Neural progenitor cell (in vitro differentiated cells): ENCODE data around the gene ZDHHC8. TPM values are rescaled to one million over a fixed set of nuclear protein-coding genes. Genes with fewer than 3 reads are reported as not detected.

Experiments
- DNase-seq: peaks from one replicate; pipeline ENCODE4 v3.0.0-alpha.2; 2016; ENCODE audit warnings: low spot score
- H2AFZ ChIP-seq: fragments of 200-600 bp; sonication (generic); replicated peaks from 2 replicates; pipeline ENCODE4 v1.6.1; 2016; ENCODE audit warnings: antibody characterized with exemption
- H3F3A ChIP-seq: fragments of 200-600 bp; sonication (generic); 2 replicates; pipeline ENCODE4 v1.6.1; 2016; ENCODE audit warnings: antibody characterized with exemption, low read depth
- H3K27ac ChIP-seq: fragments of 200-600 bp; sonication (generic); 2 replicates; pipeline ENCODE4 v1.5.1; 2016; ENCODE audit warnings: mild to moderate bottlenecking
- H3K27me3 ChIP-seq: fragments of 200-600 bp; sonication (generic); 2 replicates; pipeline ENCODE4 v1.6.1; 2016; ENCODE audit warnings: mild to moderate bottlenecking, moderate library complexity
- H3K36me3 ChIP-seq: fragments of 200-600 bp; sonication (generic); 2 replicates; pipeline ENCODE4 v1.5.1; 2016
- H3K4me1 ChIP-seq: fragments of 200-600 bp; sonication (generic); 2 replicates; pipeline ENCODE4 v1.6.1; 2016; ENCODE audit warnings: mixed run types
- H3K4me2 ChIP-seq: fragments of 200-600 bp; sonication (generic); 2 replicates; pipeline ENCODE4 v1.6.1; 2016
- H3K4me3 ChIP-seq: fragments of 200-600 bp; sonication (generic); 2 replicates; pipeline ENCODE4 v1.5.1; 2016
- H3K79me2 ChIP-seq: fragments of 200-600 bp; sonication (generic); 2 replicates; pipeline ENCODE4 v1.6.1; 2016; ENCODE audit warnings: low read depth
- H3K9ac ChIP-seq: fragments of 200-600 bp; sonication (generic); 2 replicates; pipeline ENCODE4 v1.6.1; 2016
- H3K9me3 ChIP-seq: fragments of 200-600 bp; sonication (generic); 2 replicates; pipeline ENCODE4 v1.5.1; 2016; ENCODE audit warnings: low read depth
- H4K20me1 ChIP-seq: fragments of 200-600 bp; sonication (generic); 2 replicates; pipeline ENCODE4 v1.6.1; 2016; ENCODE audit warnings: low read depth
- H3K27ac Mint-ChIP-seq: 3 replicates; pipeline ENCODE4 v1.8.0; 2021; ENCODE audit warnings: mixed read lengths
- H3K27me3 Mint-ChIP-seq: 2 replicates; pipeline ENCODE4 v1.8.0; 2022; ENCODE audit warnings: low read depth, mild to moderate bottlenecking, inconsistent platforms, moderate library complexity, mixed read lengths; ENCODE audit not compliant: insufficient read depth
- H3K36me3 Mint-ChIP-seq: 3 replicates; pipeline ENCODE4 v1.8.0; 2021; ENCODE audit warnings: mixed read lengths
- H3K4me1 Mint-ChIP-seq: 3 replicates; pipeline ENCODE4 v1.8.0; 2021; ENCODE audit warnings: mixed read lengths
- H3K4me3 Mint-ChIP-seq: 3 replicates; pipeline ENCODE4 v1.8.0; 2021; ENCODE audit warnings: mild to moderate bottlenecking, moderate library complexity, mixed read lengths
- H3K9me3 Mint-ChIP-seq: 3 replicates; pipeline ENCODE4 v1.8.0; 2020; ENCODE audit warnings: mixed read lengths
- CTCF ChIP-seq: fragments of 200-600 bp; sonication (generic); IDR thresholded peaks from 2 replicates; pipeline ENCODE4 v1.5.1; 2017; ENCODE audit warnings: antibody characterized with exemption, mild to moderate bottlenecking
- EZH2 ChIP-seq: fragments of 200-600 bp; sonication (generic); IDR thresholded peaks from 2 replicates; pipeline ENCODE4 v1.6.1; 2017; ENCODE audit warnings: antibody characterized with exemption, mild to moderate bottlenecking, moderate library complexity
- EZH2phosphoT487 ChIP-seq: fragments of 200-600 bp; sonication (generic); IDR thresholded peaks from 2 replicates; pipeline ENCODE4 v1.6.1; 2017; ENCODE audit warnings: antibody characterized with exemption
- total RNA-seq: library from RNA; depleted of rRNA; stranded (reverse); fragments of >200 nt; gene quantifications from 2 replicates; pipeline ENCODE4 v1.2.3, GENCODE V29; 2015; ENCODE audit warnings: low replicate concordance

The ZDHHC8 gene
- total RNA-seq, 1 donor from 2014 or later = 7.1 TPM

DNA sequence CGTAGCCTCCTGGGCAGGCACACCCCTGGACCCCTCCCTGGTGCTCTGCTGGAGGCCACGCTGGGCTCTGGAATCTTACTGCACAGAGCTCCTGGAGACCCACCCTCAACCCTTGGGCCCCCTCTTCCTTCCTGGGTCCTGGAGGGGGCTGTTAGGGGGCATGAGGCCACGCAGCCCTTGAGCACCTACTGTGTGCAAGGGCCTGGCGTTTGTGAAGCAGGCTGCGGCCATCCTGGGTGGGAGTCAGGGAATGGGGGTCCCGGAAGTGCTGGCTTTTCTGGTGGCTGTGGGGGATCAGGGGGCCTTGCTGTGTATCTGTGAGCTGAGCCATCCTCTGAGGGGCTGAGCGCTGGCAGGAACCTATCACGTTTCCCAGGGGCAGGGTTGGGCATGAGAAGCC, 60.2 kb downstream of the ZDHHC8 start:
- no peak overlapping the region for H3K4me3 ChIP-seq
- no peaks in the 10 kb centered on the region for H3K36me3 ChIP-seq
- TF ChIP-seq EZH2phosphoT487 (no peak), EZH2 (no peak), CTCF (no peak)
- no peaks in the 10 kb centered on the region for H3K27me3 ChIP-seq
- no peaks in the 10 kb centered on the region for H3K9me3 Mint-ChIP-seq
- H3K4me1 ChIP-seq = peaks cover 5% of the 10 kb centered on the region
- no peak overlapping the region for H3K27ac ChIP-seq
- no peaks in the 10 kb centered on the region for H3K79me2 ChIP-seq
- no peak overlapping the region for H3K27ac Mint-ChIP-seq
- no peak overlapping the region for H3K9ac ChIP-seq
- H3K4me1 Mint-ChIP-seq = peaks cover 7% of the 10 kb centered on the region
- DNase-seq = no peak
- H3K36me3 Mint-ChIP-seq = no peaks in the 10 kb centered on the region
- no peak overlapping the region for H3K4me2 ChIP-seq
- no peaks in the 10 kb centered on the region for H3F3A ChIP-seq
- H2AFZ ChIP-seq = no peak overlapping the region
- no peaks in the 10 kb centered on the region for H3K9me3 ChIP-seq
- H4K20me1 ChIP-seq = no peaks in the 10 kb centered on the region
- peaks cover 5% of the 10 kb centered on the region for H3K27me3 Mint-ChIP-seq
- H3K4me3 Mint-ChIP-seq = no peak overlapping the region

GRCh38 chr22:20192293-20192971, 60.8 kb downstream of the ZDHHC8 start:
- Histone ChIP-seq H3K4me3 (no peak overlapping the region), H2AFZ (no peak overlapping the region), H3F3A (no peaks in the 10 kb centered on the region), H3K9ac (no peak overlapping the region), H3K27ac (no peak overlapping the region), H3K4me1 (peaks cover 4% of the 10 kb centered on the region), H4K20me1 (no peaks in the 10 kb centered on the region), H3K27me3 (no peaks in the 10 kb centered on the region), H3K9me3 (no peaks in the 10 kb centered on the region), H3K36me3 (no peaks in the 10 kb centered on the region), H3K4me2 (no peak overlapping the region), H3K79me2 (no peaks in the 10 kb centered on the region)
- Mint-ChIP-seq H3K27ac (peak overlapping the region; percentile 29), H3K4me3 (no peak overlapping the region), H3K27me3 (peaks cover 5% of the 10 kb centered on the region), H3K4me1 (peaks cover 7% of the 10 kb centered on the region), H3K36me3 (no peaks in the 10 kb centered on the region), H3K9me3 (no peaks in the 10 kb centered on the region)
- DNase-seq = no peak
- TF ChIP-seq EZH2 = no peak
- TF ChIP-seq EZH2phosphoT487 = no peak
- TF ChIP-seq CTCF = no peak

DNA sequence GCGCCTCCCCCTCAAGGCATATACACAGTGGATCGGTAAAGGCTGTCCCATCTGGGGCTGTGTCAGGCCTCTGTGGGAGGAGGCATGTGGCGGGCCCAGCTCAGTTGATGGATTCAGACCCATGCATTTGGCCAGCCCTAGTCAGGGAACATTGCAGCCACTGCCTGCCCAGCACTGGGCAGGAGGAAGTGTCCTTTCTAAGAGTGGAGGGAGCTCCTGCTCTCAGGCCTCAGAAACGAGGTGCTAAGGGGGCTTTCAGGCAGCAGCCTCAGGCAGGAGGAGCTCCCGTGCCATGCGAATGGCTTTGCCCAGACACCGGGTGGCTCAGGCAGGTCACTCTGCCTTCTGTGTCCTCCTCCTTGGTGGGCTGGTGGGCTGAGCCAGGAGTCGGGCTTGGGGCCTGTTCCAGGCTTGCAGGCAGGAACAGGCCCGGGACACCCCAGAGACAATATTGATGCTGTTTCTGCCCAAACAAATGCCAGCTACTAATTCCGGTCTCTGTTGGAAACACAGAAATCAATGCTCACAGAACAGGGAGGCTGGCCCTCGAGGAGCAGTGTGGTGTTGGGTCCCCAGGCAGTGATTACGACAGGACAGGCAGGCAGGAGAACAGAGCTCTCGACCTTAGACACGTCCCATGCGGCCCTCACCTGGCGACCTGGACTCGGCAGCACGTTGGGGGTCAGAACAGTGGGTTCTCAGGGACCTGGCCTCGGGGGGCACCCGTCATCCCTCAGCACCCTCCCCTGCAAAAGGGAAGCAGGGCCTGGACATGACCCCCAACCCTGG, 61.6 kb downstream of the ZDHHC8 start:
- peaks cover 4% of the 10 kb centered on the region for H3K4me1 ChIP-seq
- H3K27me3 ChIP-seq = no peaks in the 10 kb centered on the region
- no peak for DNase-seq
- no peak overlapping the region for H3K4me2 ChIP-seq
- peaks cover 7% of the 10 kb centered on the region for H3K4me1 Mint-ChIP-seq
- no peaks in the 10 kb centered on the region for H3K36me3 Mint-ChIP-seq
- H3F3A ChIP-seq = no peaks in the 10 kb centered on the region
- H3K27me3 Mint-ChIP-seq = peaks cover 8% of the 10 kb centered on the region
- no peaks in the 10 kb centered on the region for H3K9me3 ChIP-seq
- no peak overlapping the region for H3K9ac ChIP-seq
- no peak overlapping the region for H3K4me3 Mint-ChIP-seq
- no peak overlapping the region for H2AFZ ChIP-seq
- H3K9me3 Mint-ChIP-seq = no peaks in the 10 kb centered on the region
- no peaks in the 10 kb centered on the region for H3K36me3 ChIP-seq
- H3K4me3 ChIP-seq = no peak overlapping the region
- H3K27ac ChIP-seq = no peak overlapping the region
- peak overlapping the region; percentile 29 for H3K27ac Mint-ChIP-seq
- no peaks in the 10 kb centered on the region for H3K79me2 ChIP-seq
- TF ChIP-seq EZH2 = no peak
- no peak for TF ChIP-seq CTCF
- no peak for TF ChIP-seq EZH2phosphoT487
- H4K20me1 ChIP-seq = no peaks in the 10 kb centered on the region
